NCI-H526 (cell line): Measurements from ENCODE around the gene ATXN1.

ENCODE experiments used
- DNase-seq, 2 experiments: peaks; one replicate each; lab custom pipeline; 2025; lab: John Stamatoyannopoulos, UW

The ATXN1 gene

GRCh38 chr6:16698162-16698533 is 63.1 kb downstream of the ATXN1 start:
- peak; percentile 87 to 88 for DNase-seq

- peak; percentile 81 to 88 for DNase-seq
Observed at GRCh38 chr6:16697437-16698161, 63.7 kb downstream of the ATXN1 start.

DNA sequence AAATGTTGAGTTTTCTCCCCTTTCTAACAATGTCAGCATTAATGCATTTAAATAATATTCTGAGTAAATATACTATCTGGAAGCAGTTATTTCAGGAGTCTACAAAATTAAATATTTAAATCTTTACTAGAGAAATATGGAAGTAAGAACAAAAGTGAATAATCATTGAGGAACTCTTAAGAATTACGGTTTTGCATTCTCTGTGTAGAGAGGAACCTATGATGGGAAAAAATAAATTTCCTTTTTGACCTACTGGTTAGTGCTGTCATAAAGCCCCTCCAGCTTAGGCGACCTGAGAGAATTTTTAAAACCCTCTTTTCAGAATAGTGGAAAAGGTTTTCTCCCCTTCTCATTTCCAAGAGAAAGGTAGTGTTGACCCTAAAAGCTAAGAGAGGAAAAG is 64.8 kb downstream of the ATXN1 start:
- no peak for DNase-seq

DNA sequence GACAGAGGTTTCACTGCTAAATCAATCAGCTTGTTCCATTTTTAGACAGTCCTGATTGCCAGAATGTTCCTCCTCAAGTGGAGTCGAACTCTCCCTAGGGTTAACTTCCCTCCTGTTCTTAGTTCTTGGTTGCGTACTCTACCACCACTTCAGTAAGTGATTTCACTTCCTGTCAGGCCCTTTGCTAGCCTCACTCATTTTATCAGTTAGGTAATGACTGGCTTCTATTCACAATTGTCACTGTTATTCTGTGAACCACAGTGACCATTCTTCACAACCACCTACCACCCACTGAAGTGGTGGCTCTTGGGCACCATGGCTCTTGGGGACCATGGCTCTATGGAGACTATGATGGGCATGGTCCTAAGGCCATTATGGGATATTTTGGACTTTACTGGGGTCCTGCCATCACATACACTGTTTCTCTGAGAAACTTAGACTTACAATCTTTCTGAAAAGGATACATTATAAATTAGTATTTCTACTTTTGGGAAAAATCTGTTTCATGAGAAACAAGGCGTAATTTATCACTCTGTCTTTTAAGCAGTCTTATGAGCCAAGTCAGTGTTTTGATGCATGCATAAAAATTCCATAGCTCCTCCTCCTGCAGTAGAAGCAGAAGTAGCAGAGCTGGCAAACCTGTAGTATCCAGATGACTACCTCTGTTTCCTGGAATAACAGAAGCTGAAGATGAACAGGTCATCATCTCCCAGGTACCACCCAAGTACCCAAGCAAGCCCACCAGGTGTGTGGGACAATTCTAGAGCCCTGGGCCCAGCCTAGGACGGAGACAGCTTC is 66.3 kb downstream of the ATXN1 start:
- no peak for DNase-seq

DNA sequence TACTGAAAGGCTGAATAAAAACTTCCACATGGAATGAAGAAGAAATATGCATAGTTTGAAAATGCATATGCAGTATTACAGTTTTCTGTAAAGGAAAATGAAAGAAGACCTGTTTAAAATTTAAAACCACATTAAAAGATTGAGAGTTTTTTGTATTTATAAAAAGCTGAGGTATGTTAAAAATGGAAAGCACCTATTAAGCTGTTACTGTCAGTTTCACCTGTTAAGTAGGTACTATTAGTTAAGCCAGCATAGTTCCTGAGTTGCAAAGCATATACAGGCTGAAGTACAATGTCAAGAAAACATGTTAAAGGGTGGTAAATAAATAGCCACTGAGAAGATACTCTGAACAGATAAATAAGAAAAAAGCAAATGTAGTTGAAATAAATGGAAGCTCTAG is 69.9 kb downstream of the ATXN1 start:
- DNase-seq: no peak

DNA sequence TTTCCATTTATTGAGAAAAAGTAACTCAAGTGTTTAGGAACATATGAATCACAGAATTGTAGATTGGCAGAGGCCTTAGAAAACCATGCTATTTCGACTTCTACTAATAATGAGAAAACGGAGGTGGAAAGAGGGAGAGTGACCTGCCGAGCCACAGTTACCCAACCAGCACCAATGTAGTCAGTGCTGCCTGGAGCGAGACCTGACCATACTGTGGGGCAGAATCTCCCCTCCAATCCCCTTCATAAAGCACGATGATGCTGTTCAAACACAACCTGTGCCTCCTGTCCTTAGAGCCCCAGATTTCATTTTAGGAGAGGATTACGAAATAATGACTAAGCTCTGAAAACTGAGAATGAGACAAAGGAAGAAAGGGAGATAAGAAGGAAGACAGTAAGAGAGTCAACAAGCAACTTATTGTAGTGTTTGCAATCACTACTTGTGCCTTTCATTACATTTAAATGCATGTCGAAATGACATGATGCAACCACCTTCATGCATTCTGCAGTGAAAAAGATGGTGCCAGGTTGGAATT is 70.6 kb downstream of the ATXN1 start:
- DNase-seq: no peak

DNA sequence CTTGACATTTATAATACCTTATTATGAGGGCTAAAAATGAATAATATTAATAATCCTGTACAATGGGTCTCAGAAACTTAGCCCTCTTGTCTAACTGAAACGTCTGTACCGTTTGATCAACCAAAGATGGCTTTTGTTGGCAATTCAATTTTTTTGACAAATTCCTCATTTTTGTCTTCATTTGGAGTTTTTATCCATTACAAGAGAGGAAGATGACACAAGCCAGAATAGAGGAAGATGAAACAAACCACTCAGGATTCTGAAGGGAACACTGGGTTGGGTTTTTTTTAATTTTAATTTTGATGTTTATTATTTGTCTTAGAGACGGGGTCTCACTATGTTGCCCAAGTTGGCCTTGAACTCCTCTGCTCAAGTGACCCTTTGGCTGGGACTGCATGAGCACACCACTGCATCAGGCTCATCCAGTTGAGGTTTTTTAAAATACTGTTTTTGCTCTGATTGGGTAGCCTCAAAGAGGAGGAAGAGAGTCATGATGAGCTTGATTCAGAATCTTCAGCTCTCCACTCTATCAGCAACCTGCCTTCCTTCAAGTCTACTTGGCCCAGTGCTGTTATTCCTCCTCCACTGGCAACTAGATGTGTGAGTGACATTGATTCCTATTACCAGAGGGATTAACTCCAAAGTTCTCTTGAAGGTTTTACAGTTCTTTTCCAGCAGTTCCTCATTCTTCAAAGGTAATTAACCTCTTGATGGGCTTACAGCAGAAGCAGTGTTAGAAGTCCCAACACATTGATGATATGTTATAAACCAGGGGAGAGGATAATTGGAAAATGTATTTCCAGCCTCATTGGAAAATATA is 71.3 kb downstream of the ATXN1 start:
- no peak for DNase-seq

- DNase-seq: no peak
Observed at GRCh38 chr6:16688984-16689636, 72.2 kb downstream of the ATXN1 start.

GRCh38 chr6:16688436-16688835 is 72.8 kb downstream of the ATXN1 start:
- DNase-seq: no peak

DNA sequence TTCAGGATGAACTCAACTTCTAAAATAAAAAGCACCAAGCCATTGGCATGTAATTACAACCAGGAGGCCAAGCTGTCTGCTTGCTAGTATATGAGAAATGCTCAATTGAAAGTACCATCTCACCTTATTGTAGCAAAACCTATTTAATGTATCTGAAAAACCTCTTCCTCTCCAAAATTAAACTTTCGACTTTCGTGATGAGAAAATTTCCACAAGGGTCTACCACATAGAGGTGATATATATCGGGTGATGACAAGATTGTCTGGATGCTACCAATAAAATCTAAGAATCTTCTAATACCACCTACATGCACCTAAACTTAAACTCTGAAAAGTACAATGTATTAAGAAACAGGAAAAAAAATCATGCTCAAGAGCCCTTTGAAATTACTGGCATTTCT is 74.2 kb downstream of the ATXN1 start:
- no peak for DNase-seq

- DNase-seq: no peak
Observed at GRCh38 chr6:16684896-16685554, 76.2 kb downstream of the ATXN1 start.

DNA sequence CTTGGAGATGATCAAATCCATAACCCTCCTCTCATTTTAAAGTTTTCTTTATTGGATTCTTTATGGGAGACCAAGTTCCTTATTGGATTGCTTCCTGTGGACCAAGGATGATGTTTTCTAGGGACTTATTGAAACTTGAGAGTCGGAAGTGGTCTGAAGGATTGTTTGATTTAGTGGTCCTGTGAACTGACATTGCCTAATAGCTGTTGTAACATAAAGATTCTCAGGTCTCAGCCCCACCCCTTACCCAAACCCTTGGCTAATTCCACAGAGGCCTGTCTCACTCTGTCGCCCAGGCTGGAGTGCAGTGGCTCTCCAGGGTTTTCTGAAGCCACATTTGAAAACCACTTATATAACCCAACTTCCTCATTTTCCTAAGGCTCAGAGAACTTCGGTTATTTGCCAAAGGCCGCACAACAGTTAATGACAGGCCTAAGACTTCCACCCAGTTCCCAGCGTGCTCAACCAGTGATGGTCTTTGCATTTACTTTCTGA is 77.0 kb downstream of the ATXN1 start:
- peak in 1 of 2 experiments; percentile 12 for DNase-seq

DNA sequence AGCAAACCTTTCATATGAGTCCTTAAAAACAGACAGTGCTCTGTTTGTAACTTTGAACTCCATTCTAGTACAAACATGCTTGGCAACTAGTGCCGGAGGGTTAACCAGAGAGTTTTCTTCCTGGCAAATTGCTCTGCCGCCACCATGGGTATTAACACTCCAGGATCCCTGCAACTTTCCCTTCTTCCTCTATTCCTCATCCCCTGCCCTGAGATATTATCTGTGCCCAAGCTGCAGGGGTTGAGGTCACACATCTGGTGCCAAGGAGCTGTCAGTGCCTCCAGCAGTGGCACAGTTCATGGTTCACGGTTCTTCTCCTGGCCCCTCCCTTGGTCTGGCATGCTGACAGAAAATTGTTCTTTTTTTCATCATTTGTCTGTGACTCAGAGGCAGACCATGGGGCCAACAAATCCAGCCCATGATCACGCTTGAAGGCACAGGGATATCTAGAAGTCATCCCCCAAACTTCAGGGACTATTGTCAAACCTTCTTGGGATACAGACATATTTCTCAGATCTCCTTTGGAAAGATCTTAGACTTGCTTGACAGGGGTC is 77.5 kb downstream of the ATXN1 start:
- DNase-seq: no peak

- no peak for DNase-seq
Observed at GRCh38 chr6:16681260-16681873, 79.9 kb downstream of the ATXN1 start.

- DNase-seq: no peak
Observed at GRCh38 chr6:16679050-16679449, 82.2 kb downstream of the ATXN1 start.

DNA sequence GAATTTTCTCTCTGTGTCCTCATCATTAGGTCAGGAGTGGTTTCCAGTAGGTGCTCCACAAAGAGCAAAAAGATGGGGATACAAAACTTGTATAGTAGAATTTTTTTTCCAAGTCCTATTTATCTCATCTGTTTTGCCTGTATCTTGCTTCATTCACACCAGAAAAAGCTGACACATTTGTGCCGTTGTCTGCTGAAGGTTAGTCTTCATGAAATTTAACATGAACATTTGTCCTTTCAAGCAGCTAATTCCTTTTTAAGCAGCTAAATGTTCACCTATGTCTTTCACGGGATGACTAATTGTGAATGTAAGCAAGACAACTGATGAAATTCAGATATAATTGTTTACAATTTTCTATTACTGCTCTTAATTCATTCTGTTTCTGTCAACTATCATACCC is 83.8 kb downstream of the ATXN1 start:
- no peak for DNase-seq

GRCh38 chr6:16676978-16677377 is 84.3 kb downstream of the ATXN1 start:
- DNase-seq: no peak

DNA sequence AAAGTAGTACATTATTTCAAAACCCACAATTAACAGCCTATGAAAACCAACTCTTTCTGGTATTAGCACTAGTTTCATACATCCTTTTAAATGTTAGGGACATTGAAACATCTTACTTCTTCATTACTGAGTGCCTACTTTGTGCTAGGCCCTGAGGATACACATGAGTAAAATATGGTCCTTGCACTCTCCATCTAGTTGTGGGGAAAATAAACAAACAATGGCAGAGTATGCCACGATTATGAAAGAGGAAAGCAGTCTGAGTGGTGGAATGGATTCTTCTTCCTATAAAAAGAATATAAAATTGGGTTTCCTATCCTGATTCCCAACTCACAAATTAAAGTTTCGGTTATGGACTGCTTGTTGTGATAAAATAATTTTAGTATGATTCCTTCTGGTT is 84.9 kb downstream of the ATXN1 start:
- no peak for DNase-seq

DNA sequence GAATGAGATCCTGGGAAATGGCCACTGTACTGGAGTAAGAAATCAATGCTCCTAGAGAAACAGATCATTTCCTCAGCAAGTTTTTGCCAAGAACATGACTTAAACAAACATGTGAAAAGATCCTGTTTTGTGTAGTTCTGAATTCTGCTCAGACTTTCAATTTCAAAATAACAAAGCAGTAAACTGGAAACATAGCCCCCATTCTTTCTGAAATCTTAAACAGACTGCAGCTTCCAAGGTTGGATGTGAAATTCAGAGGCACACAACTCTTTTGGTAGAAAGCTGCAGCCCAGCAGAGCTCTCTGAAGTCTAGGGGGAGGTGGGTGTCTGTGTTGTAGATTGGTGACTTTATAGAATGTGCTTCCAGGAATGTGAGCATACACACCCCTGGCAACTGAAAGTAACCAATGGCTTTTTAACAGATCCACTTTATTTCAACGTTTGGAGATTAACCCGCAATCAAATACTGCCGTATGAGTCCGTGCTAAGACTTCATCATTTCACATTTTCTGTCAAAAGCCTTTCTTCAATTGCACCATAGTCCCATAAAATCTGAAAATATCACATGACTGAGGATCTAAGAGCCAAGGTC is 86.4 kb downstream of the ATXN1 start:
- no peak for DNase-seq
